Thyroid gland (tissue), 4 donors: ENCODE results near the gene COL19A1.

Experiments
- CTCF ChIP-seq, 6 experiments: fragments of 200-600 bp in 3 of 6; fragments of 450-650 bp in 3 of 6; sonication (generic) in 3 of 6; IDR thresholded peaks; one replicate each; pipeline ENCODE4 v1.5.1; 2016 to 2019; ENCODE audit warnings: antibody characterized with exemption in 6 of 6, mild to moderate bottlenecking in 2 of 6, inconsistent platforms in 1 of 6, moderate library complexity in 1 of 6
- POLR2A ChIP-seq, 2 donors: fragments of 450-650 bp; IDR thresholded peaks; one replicate each; pipeline ENCODE4 v1.6.1; 2017; ENCODE audit warnings: antibody characterized with exemption in 2 of 2, mild to moderate bottlenecking in 2 of 2, moderate library complexity in 1 of 2

- TF ChIP-seq CTCF (IDR thresholded peaks at IDR 0.05) (no peak), POLR2A (IDR thresholded peaks at IDR 0.05) (no peak)
These were observed 285.3 kb downstream of the COL19A1 start for GRCh38 chr6:70151616-70152015.
